Stimulated activated CD8-positive, alpha-beta memory T cell treated with anti-CD3 and anti-CD28 coated beads, Interleukin-7, amount 100 ng/mL, for 1 hour (primary cell): ENCODE results near the gene CLEC3B.
"Not testable (repeated sequence)": the region's sequence is repeated elsewhere in the genome, so short reads cannot be mapped to it uniquely, and the experiment has no call there.

ENCODE experiments used
- DNase-seq, 2 donors: peaks; one replicate each; pipeline ENCODE4 v3.0.0-alpha.2; 2020; ENCODE audit warnings: low read depth in 2 of 2

The CLEC3B gene, protein sequence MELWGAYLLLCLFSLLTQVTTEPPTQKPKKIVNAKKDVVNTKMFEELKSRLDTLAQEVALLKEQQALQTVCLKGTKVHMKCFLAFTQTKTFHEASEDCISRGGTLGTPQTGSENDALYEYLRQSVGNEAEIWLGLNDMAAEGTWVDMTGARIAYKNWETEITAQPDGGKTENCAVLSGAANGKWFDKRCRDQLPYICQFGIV

GRCh38 chr3:45026038-45026437, at the start of gene CLEC3B:
CLEC3B (plus strand) TSS chr3:45026303; CDS start chr3:45026363, 60 bp downstream.
- no peak for DNase-seq

DNA sequence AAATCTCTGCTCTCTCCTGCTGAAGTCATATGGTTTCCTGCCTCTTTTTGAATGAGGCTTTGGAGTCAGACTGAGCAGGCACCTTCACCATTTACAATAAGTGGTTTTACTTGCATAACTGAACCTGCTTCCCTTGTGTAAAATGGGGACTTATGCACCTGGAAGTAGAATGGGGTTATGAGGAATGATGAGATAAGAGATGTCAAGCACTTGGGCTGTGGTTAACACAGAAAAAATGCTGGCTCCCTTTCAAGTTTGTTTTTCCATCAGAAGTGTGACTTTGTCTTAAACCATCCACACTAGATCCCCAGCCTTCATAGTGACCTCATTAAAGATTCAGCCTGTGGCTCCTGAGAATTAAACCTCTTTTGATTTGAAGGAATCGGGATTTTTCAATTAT, 44.9 kb upstream of the CLEC3B start:
- no peak for DNase-seq

- DNase-seq: no peak
Measured at GRCh38 chr3:44981751-44982150, 44.4 kb upstream of the CLEC3B start.

DNA sequence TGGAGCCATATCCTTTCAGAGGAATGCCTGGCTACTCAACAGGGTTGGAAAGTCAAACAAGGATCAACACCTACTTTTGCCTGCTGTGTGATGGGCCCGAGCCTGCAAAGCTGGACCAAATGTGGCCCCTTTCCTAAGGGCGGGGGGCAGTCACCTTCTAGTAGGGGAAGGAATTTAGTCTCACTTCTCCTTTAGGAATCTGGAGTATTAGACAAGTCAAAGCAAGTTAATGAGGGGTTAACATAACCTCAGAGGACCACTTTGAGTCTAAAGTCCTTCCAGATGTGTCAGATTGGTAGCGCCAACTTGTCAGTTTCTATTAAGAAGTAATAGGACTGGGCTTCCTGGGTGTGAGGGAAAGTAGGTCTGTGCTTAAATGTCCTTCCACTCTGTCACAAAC, 43.3 kb upstream of the CLEC3B start:
- DNase-seq: no peak

- DNase-seq: no peak
Measured at GRCh38 chr3:44983484-44983941, 42.6 kb upstream of the CLEC3B start.

- DNase-seq: no peak
Measured at GRCh38 chr3:44984335-44984734, 41.8 kb upstream of the CLEC3B start.

DNA sequence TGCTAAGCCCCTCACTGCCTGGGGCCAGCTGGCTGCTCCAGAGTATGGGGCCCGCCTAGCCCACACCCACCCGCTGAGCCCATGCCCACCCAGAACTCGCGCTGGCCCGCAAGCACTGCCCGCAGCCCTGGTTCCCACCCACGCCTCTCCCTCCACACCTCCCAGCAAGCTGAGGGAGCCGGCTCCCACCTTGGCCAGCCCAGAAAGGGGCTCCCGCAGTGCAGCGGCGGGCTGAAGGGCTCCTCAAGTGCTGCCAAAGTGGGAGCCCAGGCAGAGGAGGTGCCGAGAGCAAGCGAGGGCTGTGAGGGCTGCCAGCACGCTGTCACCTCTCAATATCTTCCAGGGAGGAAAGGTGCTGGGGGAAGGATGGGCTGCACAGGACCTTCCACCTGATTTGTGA, 39.8 kb upstream of the CLEC3B start:
- not testable (repeated sequence) for DNase-seq

DNA sequence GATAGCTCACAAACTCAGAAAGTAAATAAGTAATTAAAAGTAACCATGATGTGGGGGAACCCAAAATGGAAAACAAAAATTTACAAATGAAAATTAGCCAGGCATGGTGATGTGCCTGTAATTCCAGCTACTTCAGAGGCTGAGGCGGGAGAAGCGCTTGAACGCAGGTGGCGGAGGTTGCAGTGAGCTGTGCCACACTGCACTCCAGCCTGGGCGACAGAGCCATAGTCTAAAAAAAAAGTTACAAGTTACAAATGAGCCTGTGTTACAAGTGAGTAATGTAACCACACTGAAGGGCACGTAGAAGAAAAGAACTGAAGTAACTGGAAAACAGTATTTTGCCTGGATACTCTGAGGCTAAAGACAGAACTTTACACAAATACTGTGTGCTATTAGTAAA, 38.8 kb upstream of the CLEC3B start:
- DNase-seq: no peak

DNA sequence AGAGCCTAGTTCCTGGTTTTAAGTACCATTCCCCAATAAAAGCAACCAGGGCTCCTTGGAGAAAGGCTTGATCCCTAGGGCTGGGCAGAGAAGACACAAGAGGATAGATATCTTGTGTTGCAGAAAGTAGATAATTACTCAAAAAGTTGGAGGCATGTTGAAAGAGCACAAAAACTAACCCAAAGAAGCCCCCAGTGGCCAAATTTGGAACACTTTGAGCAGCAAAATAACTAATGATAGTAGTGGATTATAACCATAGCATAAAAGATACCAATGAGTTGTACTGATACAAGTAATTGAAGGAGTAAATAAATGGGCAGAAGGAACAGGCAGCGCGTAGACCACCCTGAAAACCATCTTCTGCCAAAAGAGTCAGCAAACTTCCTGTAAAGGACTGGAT, 38.0 kb upstream of the CLEC3B start:
- DNase-seq: no peak

- DNase-seq: no peak
Measured at GRCh38 chr3:44989141-44989540, 37.0 kb upstream of the CLEC3B start.

- no peak for DNase-seq
Measured at GRCh38 chr3:44989636-44990373, 36.3 kb upstream of the CLEC3B start.

GRCh38 chr3:44991326-44991725, 34.8 kb upstream of the CLEC3B start:
- DNase-seq: no peak

GRCh38 chr3:44992555-44993470, 33.3 kb upstream of the CLEC3B start:
- DNase-seq: no peak

- no peak for DNase-seq
Measured at GRCh38 chr3:44993471-44994205, 32.5 kb upstream of the CLEC3B start.

- no peak for DNase-seq
Measured at GRCh38 chr3:44995142-44995770, 30.8 kb upstream of the CLEC3B start.

- DNase-seq: no peak
Measured at GRCh38 chr3:44996556-44996969, 29.5 kb upstream of the CLEC3B start.

- no peak for DNase-seq
Measured at GRCh38 chr3:44999782-45000181, 26.3 kb upstream of the CLEC3B start.

DNA sequence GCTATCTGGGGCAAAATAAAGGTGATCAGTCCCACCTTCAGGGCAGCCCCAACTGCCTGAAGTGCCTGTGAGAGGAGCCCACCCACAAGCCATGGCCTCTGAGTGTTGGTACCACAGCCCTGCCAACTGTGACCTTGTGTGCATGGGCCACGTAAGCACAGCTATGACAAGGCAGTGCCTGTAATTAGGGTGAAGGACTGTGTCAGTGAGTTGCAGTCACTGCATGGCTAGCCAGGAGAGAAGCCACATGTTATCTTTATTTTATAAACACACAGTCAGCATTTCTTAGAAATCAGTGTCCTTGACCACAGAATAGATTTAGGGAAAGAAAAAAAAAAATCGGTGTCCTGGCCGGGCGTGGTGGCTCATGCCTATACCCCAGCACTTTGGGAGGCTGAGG, 25.3 kb upstream of the CLEC3B start:
- DNase-seq: no peak

GRCh38 chr3:45001738-45002137, 24.4 kb upstream of the CLEC3B start:
- no peak for DNase-seq

DNA sequence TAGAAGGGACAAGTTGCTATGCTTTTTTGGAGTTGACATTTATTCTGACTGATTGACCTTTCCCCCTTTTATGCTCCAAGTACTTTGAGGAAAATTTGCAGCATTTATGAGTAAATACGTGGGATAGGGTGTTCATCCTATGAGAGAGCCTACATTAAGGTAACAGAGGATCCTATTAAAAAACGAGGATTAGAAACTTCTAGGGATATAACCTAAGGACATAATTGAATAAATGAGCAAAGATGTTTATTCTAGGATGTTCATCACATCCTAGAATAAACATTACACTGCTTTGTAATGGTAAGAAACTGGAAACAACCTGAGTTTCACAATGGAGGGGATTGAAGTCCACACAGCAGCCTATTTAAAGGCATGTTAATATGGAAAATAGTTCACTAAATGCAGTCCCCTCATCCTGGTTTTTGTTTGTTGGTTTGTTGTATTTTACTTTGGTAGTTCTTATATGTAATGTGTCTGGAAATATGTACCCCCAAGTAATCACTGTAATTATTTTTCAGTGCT, 23.9 kb upstream of the CLEC3B start:
- DNase-seq: no peak

GRCh38 chr3:45002720-45003119, 23.4 kb upstream of the CLEC3B start:
- no peak for DNase-seq
